Nephron (organoid): ENCODE measurements around the gene CDC7.

ENCODE experiments used
- H3K27ac Mint-ChIP-seq, 3 experiments: 2 replicates each; pipeline ENCODE4 v1.8.0; 2020; ENCODE audit warnings: mixed read lengths in 3 of 3, mild to moderate bottlenecking in 2 of 3, moderate library complexity in 1 of 3
- H3K27me3 Mint-ChIP-seq: 2 replicates; pipeline ENCODE4 v1.8.0; 2021; ENCODE audit warnings: low read depth, mild to moderate bottlenecking, moderate library complexity, mixed read lengths
- H3K36me3 Mint-ChIP-seq: 2 replicates; pipeline ENCODE4 v1.8.0; 2020; ENCODE audit warnings: low read depth, mixed read lengths
- H3K4me1 Mint-ChIP-seq: 2 replicates; pipeline ENCODE4 v1.8.0; 2020; ENCODE audit warnings: mixed read lengths
- H3K4me3 Mint-ChIP-seq, 3 experiments: 2 replicates each; pipeline ENCODE4 v1.8.0; 2020; ENCODE audit warnings: mild to moderate bottlenecking in 3 of 3, mixed read lengths in 3 of 3, moderate library complexity in 2 of 3
- H3K9me3 Mint-ChIP-seq: 2 replicates; pipeline ENCODE4 v1.8.0; 2020; ENCODE audit warnings: mixed read lengths
- CTCF ChIP-seq, 3 experiments: fragments of 200-600 bp; sonication (generic); IDR thresholded peaks; one replicate each; pipeline ENCODE4 v1.5.0; 2021; ENCODE audit warnings: antibody characterized with exemption in 3 of 3; ENCODE audit not compliant: unreplicated experiment in 3 of 3

CDC7 gene

GRCh38 chr1:91487469-91487868, 13.2 kb upstream of the CDC7 start:
- Mint-ChIP-seq H3K27me3 (no peaks in the 10 kb centered on the region), H3K27ac (no peak overlapping the region), H3K4me3 (no peak overlapping the region), H3K4me1 (no peaks in the 10 kb centered on the region), H3K9me3 (peaks cover 8% of the 10 kb centered on the region), H3K36me3 (no peaks in the 10 kb centered on the region)
- no peak for TF ChIP-seq CTCF (IDR thresholded peaks at IDR 0.05; ENCODE audit: unreplicated experiment in 3 of 3)

- no peak overlapping the region for H3K27ac Mint-ChIP-seq
- H3K27me3 Mint-ChIP-seq: no peaks in the 10 kb centered on the region
- no peak overlapping the region for H3K4me3 Mint-ChIP-seq
- no peaks in the 10 kb centered on the region for H3K4me1 Mint-ChIP-seq
- no peaks in the 10 kb centered on the region for H3K9me3 Mint-ChIP-seq
- no peaks in the 10 kb centered on the region for H3K36me3 Mint-ChIP-seq
- TF ChIP-seq CTCF (IDR thresholded peaks at IDR 0.05; ENCODE audit: unreplicated experiment in 3 of 3): no peak
Observed at GRCh38 chr1:91490501-91490900, 10.2 kb upstream of the CDC7 start.

- Mint-ChIP-seq H3K4me3 (no peak overlapping the region), H3K27ac (no peak overlapping the region), H3K9me3 (no peaks in the 10 kb centered on the region), H3K27me3 (no peaks in the 10 kb centered on the region), H3K4me1 (peaks cover 17% of the 10 kb centered on the region), H3K36me3 (no peaks in the 10 kb centered on the region)
- no peak for TF ChIP-seq CTCF (IDR thresholded peaks at IDR 0.05; ENCODE audit: unreplicated experiment in 3 of 3)
Observed at GRCh38 chr1:91498035-91498434, 2.6 kb upstream of the CDC7 start.

GRCh38 chr1:91498498-91499245, 2.0 kb upstream of the CDC7 start:
- H3K4me3 Mint-ChIP-seq: no peak overlapping the region
- no peak overlapping the region for H3K27ac Mint-ChIP-seq
- H3K4me1 Mint-ChIP-seq: peaks cover 18% of the 10 kb centered on the region
- H3K9me3 Mint-ChIP-seq: no peaks in the 10 kb centered on the region
- TF ChIP-seq CTCF (IDR thresholded peaks at IDR 0.05; ENCODE audit: unreplicated experiment in 3 of 3): no peak
- H3K27me3 Mint-ChIP-seq: no peaks in the 10 kb centered on the region
- no peaks in the 10 kb centered on the region for H3K36me3 Mint-ChIP-seq

- no peak overlapping the region for H3K4me3 Mint-ChIP-seq
- H3K27me3 Mint-ChIP-seq: no peaks in the 10 kb centered on the region
- H3K27ac Mint-ChIP-seq: no peak overlapping the region
- no peaks in the 10 kb centered on the region for H3K36me3 Mint-ChIP-seq
- peaks cover 18% of the 10 kb centered on the region for H3K4me1 Mint-ChIP-seq
- no peaks in the 10 kb centered on the region for H3K9me3 Mint-ChIP-seq
- no peak for TF ChIP-seq CTCF (IDR thresholded peaks at IDR 0.05; ENCODE audit: unreplicated experiment in 3 of 3)
Observed at GRCh38 chr1:91499346-91499745, 1.3 kb upstream of the CDC7 start.
